CD4-positive, alpha-beta T cell treated with Interleukin-15 for 4 hours (primary cell): ENCODE measurements around the gene RGP1.
A peak's percentile ranks its signal among the peaks of the same experiment; 100 is the strongest.

Experiments
- DNase-seq: peaks from one replicate; pipeline ENCODE4 v3.0.0-alpha.2; 2020; ENCODE audit warnings: low spot score

RGP1 gene

DNA sequence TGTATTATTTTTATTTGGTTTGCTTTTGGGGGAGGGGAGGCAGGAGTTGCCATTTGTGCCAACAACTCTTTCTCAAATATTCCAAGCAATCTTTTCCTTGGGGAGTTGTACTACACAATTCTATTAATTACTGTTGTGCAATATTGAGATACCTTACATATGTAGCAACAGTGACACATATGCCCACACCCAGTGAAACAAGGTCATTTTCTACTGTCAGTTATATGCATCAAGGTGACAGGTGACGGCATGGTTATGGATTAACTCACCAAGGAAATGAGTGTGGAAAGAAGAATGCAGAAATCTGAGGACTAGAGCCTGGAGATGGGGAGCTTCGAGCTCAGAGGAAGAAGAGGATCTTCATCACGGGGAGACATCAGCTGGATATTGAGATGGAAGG, 22.9 kb downstream of the RGP1 start:
- DNase-seq: no peak

DNA sequence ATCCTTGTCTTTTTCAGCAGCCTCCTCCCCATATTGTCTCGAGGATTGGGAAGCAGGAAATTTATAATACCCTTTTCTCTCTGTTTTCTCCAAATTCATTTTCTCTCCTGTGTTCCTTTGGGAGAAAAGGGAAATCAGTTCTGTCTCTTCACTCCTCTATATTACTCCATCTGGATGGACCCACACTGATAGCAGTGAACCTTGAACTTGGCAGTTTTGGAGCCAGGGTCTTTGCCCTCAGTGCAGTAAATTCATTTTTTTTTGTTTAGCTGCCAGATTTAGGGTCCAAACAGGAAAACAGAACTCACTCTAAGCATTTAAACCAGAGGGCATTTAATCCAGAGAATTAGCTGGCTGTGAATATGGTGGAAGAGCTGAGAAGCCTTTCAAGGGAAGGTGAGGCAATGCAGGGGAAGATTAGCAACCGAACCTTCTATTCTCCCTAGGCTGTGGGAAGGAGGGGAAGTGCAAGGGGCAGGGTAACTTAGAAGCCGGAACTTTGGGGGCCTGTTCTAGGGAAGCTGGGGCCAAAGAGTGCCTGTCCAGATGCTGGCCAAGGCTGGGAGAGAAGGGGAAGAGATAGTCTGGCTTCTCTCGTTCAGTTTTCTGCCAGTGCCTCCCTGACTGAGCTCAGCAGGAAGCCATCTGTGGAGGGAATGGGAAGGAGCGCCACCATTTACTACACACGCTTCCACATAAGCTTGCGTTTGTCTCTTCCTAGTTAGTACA, 26.0 kb downstream of the RGP1 start:
- no peak for DNase-seq

DNA sequence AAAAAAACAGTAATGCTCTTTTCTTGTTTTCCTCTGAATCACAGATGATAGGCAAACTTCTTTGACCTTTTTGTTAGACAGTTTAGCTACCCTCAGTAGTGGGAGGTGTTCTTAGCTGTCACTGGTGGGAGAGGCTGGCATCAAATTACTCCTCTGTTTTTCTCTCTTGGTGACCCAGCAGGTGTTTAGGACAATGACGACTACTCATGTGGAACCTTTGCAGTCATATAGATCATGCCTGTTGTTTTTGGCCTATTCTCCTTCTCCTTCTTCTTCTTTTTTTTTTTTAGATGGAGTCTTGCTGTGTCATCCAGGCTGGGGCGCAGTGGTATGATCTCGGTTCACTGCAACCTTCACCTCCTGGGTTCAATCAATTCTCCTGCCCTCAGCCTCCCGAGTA, 26.9 kb downstream of the RGP1 start:
- no peak for DNase-seq

DNA sequence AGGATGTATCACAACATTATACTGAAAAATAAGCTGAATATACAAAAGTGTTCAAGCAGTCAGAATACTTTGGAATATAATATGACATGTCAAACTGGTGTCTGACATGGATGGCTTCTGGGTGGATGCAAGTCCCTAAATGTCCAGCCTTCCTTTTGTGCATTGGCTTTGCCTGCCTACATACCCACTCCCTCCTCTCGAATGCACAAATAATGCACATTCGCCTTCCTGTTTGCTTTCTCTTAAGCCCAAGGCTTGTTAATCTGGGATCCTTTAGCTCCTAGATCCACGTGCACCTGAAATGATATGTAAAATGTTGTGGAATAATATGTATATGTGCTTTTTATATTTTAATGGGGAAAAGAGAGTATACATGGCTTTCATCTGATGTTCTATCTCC, 29.4 kb downstream of the RGP1 start:
- DNase-seq: no peak

DNA sequence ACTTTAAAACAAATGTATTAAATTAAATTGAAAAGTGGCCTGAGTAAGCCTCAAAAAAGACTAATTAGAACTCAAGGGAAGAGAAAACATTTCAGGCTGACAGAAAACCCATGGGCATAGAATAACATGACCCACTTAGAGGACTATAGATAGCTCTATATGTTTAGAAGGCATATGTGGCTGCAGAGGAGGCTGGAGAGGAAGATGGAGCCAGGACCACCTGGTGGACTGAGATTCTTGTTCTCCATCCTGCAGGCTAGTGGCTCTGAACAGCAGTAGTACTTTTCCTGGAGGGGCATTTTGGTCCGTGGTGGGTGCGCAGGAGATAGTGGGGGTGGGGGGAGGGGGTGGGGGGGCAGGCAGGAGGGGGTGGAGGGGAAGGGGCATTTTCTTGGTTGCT, 32.0 kb downstream of the RGP1 start:
- no peak for DNase-seq

DNA sequence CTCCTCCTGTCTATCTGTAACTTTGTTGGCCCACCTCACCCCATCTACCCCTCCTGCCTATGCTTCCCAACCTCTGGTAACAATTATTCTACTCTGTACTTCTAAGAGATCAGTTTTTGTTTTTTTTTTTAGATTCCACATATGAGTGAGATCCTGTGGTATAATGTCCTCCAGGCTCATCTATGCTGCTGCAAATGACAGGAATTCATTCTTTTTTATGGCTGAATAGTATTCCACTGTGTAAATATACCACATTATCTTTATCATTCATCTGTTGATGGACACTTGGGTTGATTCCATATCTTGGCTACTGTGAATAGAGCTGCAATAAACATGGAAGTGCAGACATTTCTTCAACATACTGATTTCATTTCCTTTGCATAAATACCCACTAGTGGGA, 34.3 kb downstream of the RGP1 start:
- DNase-seq: no peak

DNA sequence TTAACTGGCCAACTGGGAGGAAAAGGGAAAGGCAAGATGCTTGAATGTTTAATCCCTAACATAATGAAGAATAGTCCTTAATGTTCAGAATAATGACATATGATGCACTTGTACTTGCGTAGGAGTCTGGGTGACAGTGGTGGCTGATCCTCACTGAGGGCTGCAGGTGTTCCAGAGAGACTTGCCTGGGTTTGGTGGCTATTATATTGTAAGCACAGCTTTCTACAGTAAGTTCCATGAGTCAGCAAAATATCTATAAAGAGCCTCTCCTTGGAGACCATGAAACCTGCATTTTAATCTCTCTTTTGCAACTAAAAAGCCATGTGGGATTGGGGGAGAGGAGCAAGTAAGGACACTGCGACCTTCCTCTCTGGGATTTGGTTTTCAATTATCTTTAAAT, 40.5 kb downstream of the RGP1 start:
- DNase-seq: no peak

DNA sequence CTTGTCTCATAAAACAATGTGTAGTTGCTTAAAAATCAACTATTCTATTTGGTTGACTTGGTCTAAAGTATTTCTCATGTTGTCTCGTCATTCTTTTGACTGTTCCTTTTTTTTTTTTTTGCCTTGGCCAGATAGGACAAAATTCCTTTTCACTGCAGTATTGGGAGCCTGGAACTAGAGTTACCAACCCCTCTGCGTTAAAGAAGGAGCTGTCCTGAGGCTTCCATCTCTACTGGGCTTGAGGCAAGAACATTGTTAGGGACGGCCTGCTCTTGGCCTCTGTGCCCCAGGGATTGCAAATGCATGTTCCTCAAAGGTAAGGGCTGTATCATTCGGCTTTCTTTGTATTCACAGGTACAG, 40.9 kb downstream of the RGP1 start:
- DNase-seq: no peak

DNA sequence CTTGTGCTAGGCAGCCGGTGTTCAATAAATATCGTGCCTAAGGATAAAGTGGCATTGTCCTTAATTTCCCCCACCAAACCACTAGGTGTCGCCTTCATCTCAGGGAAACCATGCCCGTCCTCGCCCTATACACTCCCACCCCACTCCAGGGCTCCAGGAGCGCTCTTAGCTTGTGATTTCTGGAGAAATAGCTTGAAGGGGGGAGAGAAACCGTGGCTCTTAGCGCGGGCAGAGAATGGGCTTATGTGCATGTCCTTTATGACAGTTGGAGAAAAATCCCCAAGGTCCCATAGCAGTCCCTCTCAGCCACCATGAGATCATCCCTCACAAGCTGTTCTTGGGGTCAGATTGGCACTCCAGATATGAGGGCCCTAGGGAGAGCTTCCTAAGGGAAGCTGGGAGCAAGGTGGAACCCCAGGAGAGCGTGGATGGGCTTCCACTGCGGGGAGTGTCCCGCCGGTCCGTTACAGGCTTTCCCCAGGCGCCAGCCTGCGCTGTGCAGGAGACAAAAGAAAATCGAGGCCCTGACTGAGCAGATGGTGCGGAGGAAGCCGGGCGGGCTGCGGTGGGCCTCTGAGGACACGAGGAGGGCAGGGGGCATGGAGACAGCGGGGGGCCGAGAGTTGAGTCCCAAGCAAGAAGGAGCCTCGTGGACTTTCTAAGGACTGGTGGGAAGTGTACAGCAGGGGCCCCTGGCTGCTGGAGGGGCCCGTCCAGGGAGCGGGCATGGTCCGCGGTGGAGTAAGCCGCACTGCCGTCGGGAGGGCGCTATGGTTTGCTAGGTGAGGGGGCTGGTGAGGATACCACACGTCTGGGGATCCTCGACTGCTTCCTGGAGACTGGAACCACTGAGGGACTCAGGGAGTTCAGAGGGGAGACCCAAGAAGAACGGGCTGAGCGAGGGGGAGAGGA, 41.6 kb downstream of the RGP1 start:
- DNase-seq: peak; percentile 72

DNA sequence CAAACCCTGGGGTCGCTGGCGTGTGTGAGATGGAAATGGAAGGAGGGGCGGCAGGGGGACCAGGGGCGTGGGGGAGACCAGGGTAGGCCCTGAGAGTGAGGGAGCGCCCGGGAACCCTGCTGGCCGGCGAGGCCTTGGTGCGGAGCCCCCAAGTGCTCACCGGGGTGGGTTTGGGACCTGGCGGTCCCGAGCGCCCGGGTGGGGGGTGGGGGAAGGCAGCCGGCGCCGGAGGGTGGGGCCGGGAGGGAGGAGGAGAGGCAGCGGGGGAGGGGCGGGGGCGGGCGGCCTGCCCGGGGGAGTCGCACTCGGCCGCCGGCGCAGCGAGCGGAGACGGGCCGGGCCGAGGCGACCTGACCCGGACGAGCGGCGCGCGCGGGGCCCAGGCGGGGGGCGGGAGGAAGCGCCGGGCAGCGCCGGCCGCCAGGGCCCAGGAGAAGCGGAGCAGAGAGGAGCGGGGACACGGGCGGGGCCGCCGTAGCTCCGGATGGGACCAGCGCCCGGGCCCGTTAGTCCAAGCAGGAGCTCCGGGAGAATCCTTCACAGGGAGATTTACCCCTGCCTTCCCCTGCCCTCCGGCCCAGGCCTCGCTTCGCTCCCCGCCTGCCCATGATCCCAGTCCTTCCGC, 42.3 kb downstream of the RGP1 start, which contains the start of gene NPR2:
Gene NPR2, plus strand, starts transcription at position 295 of the 625 bp plus-strand sequence. CDS start 818 bp downstream, outside the sequence.
- no peak for DNase-seq

DNA sequence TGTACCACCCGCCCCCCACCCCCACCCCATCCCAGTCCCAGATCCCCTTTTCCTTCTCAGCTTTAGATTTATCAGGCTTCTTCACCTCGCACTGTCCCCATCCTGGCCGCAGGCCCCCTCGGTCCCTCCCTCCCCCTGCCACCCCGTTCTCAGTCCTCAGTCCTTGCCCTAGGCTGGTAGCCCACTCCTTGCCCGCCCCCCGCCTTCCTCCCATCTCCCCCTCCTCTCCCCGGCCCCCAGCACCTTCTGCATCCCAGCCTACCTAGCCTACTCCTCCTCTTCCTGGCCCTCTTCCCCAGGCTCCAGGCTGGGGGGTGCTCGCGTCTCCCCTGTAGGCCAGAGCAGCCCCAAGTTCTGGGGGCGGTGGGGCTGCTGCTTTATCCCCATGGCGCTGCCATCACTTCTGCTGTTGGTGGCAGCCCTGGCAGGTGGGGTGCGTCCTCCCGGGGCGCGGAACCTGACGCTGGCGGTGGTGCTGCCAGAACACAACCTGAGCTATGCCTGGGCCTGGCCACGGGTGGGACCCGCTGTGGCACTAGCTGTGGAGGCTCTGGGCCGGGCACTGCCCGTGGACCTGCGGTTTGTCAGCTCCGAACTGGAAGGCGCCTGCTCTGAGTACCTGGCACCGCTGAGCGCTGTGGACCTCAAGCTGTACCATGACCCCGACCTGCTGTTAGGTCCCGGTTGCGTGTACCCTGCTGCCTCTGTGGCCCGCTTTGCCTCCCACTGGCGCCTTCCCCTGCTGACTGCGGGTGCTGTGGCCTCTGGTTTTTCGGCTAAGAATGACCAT, 43.1 kb downstream of the RGP1 start:
- DNase-seq: no peak

DNA sequence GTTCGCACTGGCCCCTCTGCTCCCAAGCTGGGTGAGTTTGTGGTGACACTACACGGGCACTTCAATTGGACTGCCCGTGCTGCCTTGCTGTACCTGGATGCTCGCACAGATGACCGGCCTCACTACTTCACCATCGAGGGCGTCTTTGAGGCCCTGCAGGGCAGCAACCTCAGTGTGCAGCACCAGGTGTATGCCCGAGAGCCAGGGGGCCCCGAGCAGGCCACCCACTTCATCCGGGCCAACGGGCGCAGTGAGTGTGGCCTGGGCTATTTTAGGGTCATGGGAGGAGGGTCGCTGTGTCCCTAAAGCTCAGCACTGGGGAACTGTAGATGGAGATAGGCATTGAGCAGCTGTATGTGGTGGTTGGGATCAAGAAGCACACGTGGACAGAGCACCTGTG, 43.7 kb downstream of the RGP1 start:
- DNase-seq: no peak

DNA sequence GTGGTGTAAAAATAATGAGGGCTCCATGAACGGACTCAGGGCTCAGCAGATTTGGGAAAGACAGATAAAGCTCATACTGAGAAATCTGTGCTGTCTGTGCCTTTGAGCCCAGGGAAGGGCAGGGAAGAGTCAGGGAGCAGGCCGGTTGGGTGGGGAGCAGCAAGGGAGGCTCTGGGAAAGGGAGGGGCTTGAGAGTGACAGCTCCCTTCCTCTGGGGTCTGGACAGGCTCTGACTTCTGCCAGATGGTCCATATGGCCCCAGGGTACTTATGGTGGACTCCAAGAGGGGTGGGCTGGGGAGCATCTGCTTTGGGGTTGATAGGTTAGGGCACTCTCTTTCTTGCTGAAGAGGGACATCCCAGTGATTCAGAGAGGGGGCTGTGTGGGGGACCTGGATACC, 44.4 kb downstream of the RGP1 start:
- DNase-seq: no peak

DNA sequence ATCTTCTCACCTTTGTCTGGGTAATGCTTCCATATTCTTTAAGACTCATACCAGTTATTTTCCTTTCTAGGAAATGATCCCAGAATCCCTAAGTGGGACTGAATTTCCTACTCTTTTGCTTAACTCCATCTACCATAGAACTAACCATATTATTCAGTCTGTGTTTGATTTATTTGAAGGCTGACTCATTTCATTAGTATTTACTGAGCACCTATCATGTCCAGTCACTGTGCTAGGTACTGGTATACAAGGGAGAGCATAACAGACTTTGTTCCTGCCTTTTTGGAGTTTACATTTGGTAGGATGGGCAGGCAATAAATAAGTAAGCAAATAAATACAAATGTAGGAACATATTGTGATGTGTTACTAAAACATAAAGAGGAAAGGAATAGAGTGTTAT, 46.6 kb downstream of the RGP1 start:
- no peak for DNase-seq

DNA sequence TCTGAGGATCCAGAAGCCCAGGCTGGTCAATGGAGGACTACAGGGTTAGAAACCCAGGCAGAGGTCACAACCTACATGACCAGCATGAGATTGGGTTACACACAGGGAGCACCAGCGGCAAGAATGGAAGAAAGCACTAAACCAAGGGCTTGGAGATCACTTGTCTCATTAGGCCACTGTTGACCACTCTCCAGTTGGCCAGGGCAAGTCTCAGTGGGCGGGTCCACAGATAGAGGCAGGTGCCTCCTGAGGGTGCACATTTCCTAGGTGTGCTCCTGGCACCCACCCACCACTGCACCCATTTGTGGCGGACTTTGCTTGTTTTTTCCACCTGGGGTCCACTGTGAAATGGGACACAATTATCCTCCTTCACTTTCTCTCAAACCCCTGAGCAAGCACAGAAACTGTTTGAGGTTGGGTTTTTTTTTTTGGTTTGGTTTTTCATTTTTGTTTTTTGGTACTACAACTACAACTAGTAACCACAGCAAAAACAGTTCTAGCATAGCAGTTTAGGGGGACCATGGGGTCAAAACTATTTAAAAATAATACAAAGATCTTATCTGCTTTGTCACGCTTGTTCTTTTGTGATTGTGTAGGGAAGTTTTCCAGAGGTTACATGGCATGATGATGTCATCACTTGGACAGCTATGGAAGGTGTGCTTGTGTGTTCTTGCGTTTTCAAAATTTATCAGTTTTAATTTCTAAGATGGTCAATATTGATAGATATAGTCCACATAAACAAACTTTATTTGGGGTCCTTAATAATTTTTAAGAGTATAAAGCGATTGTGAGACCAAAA, 48.4 kb downstream of the RGP1 start:
- DNase-seq: no peak

DNA sequence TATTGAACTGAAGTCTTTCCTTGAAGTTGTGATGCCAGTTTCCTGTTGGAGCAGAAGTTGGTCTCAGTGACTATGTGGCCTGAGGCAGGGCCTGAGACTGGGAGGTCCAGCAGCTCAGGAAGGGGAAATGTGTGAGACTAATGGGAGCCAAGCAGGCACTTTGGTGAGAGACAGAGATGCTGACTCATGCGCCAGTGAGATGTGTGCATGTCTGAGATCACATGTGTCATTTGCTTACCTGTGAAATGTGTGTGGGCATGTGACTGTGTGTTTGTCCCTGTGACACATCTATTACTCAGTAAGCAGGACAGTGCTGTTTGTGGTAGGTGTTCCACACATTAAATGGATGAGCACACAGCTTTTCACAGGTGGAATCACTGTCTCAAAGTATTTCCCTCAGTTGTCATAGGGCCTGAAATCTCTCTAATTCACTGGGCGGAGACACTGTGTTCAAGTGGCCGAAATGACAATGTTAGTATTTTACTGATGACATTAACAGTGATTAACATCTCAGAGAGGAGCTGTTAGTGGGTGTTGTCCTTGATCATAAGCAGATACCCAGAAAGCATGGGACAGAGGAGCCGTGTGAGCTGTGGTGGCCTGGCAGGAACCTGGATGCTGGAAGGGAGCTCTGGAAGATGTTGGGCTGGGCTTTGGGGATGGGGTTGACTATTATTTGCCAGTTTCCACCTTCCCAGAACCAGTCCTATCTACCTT, 49.7 kb downstream of the RGP1 start:
- peak; percentile 23 for DNase-seq

DNA sequence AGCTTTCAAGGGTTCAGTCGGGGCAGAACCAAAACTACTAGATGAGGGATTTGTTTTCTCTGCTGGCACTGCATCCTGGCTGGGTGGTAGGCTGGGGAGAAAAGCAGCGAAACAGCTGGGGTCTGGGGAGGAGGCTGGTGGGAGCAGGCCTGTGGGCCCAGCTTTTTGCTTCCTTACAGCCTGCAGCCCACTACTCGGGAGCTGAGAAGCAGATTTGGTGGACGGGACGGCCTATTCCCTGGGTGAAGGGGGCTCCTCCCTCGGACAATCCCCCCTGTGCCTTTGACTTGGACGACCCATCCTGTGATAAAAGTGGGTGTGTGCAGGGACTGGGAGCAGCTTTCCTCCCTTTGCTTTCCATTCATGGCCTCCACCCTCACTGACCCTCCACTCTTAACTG, 51.4 kb downstream of the RGP1 start:
- no peak for DNase-seq

DNA sequence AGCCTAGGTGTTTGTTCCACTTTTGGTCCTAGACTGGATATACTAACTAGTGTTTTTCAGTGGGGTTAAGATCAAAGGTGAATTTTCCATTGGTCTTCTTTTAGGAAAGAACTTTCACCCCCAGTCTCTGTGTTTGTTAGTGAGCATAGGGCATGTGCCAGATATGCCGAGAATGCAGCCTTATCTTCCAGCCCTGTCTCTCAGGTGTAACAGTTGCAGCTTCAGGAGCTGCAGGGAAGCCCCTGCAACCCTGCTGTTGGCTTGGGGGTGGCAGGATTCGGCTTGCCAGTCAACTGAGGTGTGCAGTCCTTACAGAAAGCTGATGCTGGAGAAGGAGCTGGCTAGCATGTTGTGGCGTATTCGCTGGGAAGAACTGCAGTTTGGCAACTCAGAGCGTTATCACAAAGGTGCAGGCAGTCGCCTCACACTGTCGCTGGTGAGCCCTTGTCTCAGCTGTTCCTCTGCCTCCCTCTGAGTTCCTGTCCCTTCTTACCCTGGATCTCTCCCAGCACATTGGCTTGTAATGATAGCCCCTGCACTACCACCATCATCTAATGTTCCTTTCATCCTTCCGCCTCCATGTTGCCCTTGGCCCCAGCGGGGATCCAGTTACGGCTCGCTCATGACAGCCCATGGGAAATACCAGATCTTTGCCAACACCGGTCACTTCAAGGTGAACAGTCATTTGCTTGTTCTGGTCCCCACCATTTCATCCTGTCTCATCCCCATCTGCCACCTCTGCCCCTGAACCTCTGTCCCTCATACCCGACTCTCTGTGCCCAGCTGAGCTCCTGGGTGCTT, 52.4 kb downstream of the RGP1 start:
- no peak for DNase-seq

DNA sequence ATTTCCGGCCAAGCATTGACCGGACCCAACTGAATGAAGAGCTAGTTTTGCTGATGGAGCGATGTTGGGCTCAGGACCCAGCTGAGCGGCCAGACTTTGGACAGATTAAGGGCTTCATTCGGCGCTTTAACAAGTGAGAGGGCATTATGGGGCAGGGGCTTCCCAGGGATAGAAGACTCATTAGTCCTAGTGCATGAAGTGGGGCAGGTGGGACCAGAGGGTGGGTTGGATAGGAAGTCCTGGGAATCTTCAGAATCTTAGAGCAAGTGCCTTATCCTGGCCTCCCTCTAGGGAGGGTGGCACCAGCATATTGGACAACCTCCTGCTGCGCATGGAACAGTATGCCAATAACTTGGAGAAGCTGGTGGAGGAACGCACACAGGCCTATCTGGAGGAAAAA, 57.0 kb downstream of the RGP1 start:
- DNase-seq: no peak
